ENCODE results near the gene GIMAP1. TPM values are rescaled to one million over a fixed set of nuclear protein-coding genes. Genes with fewer than 3 reads are reported as not detected.
A peak's percentile ranks its signal among the peaks of the same experiment; 100 is the strongest.

The GIMAP1 gene
- total RNA-seq, 3 donors from 2014 or later = 0.84 to 3.6 (median 2.9) TPM

- ATAC-seq = peak; percentile 95
- intact Hi-C loops (cut with DNase I, micrococcal nuclease) = no loop called here
- TF ChIP-seq CTCF (IDR thresholded peaks at IDR 0.05) = no peak
- H3K4me1 ChIP-seq (ENCODE audit: low read depth) = peaks cover 3% of the 10 kb centered on the region
- no peaks in the 10 kb centered on the region for H3K9me3 ChIP-seq
- no peaks in the 10 kb centered on the region for H3K36me3 ChIP-seq (ENCODE audit: low read depth)
- peak in 1 of 3 donors; percentile 49 for DNase-seq
- peak within 1 kb of the TSS; percentile 31 for H3K4me3 ChIP-seq
These were observed 31.0 kb upstream of the GIMAP1 start, which contains the start of gene GIMAP2 for GRCh38 chr7:150685219-150686029. GIMAP2 (plus strand) TSS chr7:150685706; CDS start chr7:150687060, 1,354 bp downstream.

GRCh38 chr7:150686030-150686631 lies 30.3 kb upstream of the GIMAP1 start:
- Histone ChIP-seq H3K9me3 (no peaks in the 10 kb centered on the region), H3K4me1 (ENCODE audit: low read depth) (peaks cover 3% of the 10 kb centered on the region), H3K36me3 (ENCODE audit: low read depth) (no peaks in the 10 kb centered on the region), H3K4me3 (peak overlapping the region; percentile 31)
- intact Hi-C loops (cut with DNase I, micrococcal nuclease) = no loop called here
- no peak for DNase-seq
- no peak for TF ChIP-seq CTCF (IDR thresholded peaks at IDR 0.05)
- ATAC-seq = peak; percentile 51

- ATAC-seq (no peak), DNase-seq (no peak)
- no peaks in the 10 kb centered on the region for H3K36me3 ChIP-seq (ENCODE audit: low read depth)
- H3K4me1 ChIP-seq (ENCODE audit: low read depth) = peaks cover 3% of the 10 kb centered on the region
- TF ChIP-seq CTCF (IDR thresholded peaks at IDR 0.05) = no peak
- H3K9me3 ChIP-seq = no peaks in the 10 kb centered on the region
- intact Hi-C loops (cut with DNase I, micrococcal nuclease) = no loop called here
- H3K4me3 ChIP-seq = no peak overlapping the region
These were observed 27.8 kb upstream of the GIMAP1 start for GRCh38 chr7:150688630-150689029.

GRCh38 chr7:150695654-150696053 lies 20.8 kb upstream of the GIMAP1 start:
- DNase-seq = no peak
- no peaks in the 10 kb centered on the region for H3K36me3 ChIP-seq (ENCODE audit: low read depth)
- H3K4me3 ChIP-seq = no peak overlapping the region
- TF ChIP-seq CTCF (IDR thresholded peaks at IDR 0.05) = no peak
- no peaks in the 10 kb centered on the region for H3K4me1 ChIP-seq (ENCODE audit: low read depth)
- ATAC-seq = no peak
- H3K9me3 ChIP-seq = peaks cover 14% of the 10 kb centered on the region
- intact Hi-C loops (cut with DNase I, micrococcal nuclease) = no loop called here

- no peak overlapping the region for H3K4me3 ChIP-seq
- no peak for TF ChIP-seq CTCF (IDR thresholded peaks at IDR 0.05)
- DNase-seq = no peak
- no peak for ATAC-seq
- H3K9me3 ChIP-seq = peaks cover 42% of the 10 kb centered on the region
- H3K4me1 ChIP-seq (ENCODE audit: low read depth) = no peaks in the 10 kb centered on the region
- intact Hi-C loops (cut with DNase I, micrococcal nuclease) = no loop called here
- no peaks in the 10 kb centered on the region for H3K36me3 ChIP-seq (ENCODE audit: low read depth)
These were observed 13.2 kb upstream of the GIMAP1 start for GRCh38 chr7:150703209-150703608.

Data from mucosa of descending colon (tissue), 3 donors.